Smooth muscle cell (in vitro differentiated cells): ENCODE data around the gene RAB41. TPM values are rescaled to one million over a fixed set of nuclear protein-coding genes. Genes with fewer than 3 reads are reported as not detected.

Source experiments
- DNase-seq: peaks from one replicate; lab custom pipeline; 2025; ENCODE audit not compliant: unreplicated experiment; lab: John Stamatoyannopoulos, UW
- H2AFZ ChIP-seq: fragments of 200-600 bp; sonication (generic); 2 replicates; pipeline ENCODE4 v1.6.0; 2016; ENCODE audit warnings: antibody characterized with exemption, low read depth, mild to moderate bottlenecking
- H3F3A ChIP-seq: fragments of 200-600 bp; sonication (generic); 2 replicates; pipeline ENCODE4 v1.6.0; 2017; ENCODE audit warnings: antibody characterized with exemption, low read depth
- H3K27ac ChIP-seq: fragments of 200-600 bp; sonication (generic); 2 replicates; pipeline ENCODE4 v1.5.1; 2016; ENCODE audit warnings: low read depth, mild to moderate bottlenecking
- H3K27me3 ChIP-seq: fragments of 200-600 bp; sonication (generic); 2 replicates; pipeline ENCODE4 v1.6.1; 2016; ENCODE audit warnings: low read depth, mild to moderate bottlenecking
- H3K36me3 ChIP-seq: fragments of 200-600 bp; sonication (generic); 2 replicates; pipeline ENCODE4 v1.5.1; 2016; ENCODE audit warnings: low read depth
- H3K4me1 ChIP-seq: fragments of 200-600 bp; sonication (generic); 2 replicates; pipeline ENCODE4 v1.5.1; 2016; ENCODE audit warnings: low read depth
- H3K4me2 ChIP-seq: fragments of 200-600 bp; sonication (generic); 2 replicates; pipeline ENCODE4 v1.6.0; 2016; ENCODE audit warnings: mild to moderate bottlenecking
- H3K4me3 ChIP-seq: fragments of 200-600 bp; sonication (generic); 2 replicates; pipeline ENCODE4 v1.5.1; 2016; ENCODE audit warnings: mild to moderate bottlenecking
- H3K79me2 ChIP-seq: fragments of 200-600 bp; sonication (generic); 2 replicates; pipeline ENCODE4 v1.6.0; 2016; ENCODE audit warnings: low read depth, mild to moderate bottlenecking
- H3K9ac ChIP-seq: fragments of 200-600 bp; sonication (generic); 2 replicates; pipeline ENCODE4 v1.6.0; 2016; ENCODE audit warnings: low read depth
- H3K9me3 ChIP-seq: fragments of 200-600 bp; sonication (generic); replicated peaks from 2 replicates; pipeline ENCODE4 v1.5.1; 2016; ENCODE audit warnings: low read depth
- H4K20me1 ChIP-seq: fragments of 200-600 bp; sonication (generic); 2 replicates; pipeline ENCODE4 v1.6.0; 2016; ENCODE audit warnings: low read depth
- WGBS: methylation state at CpG from one replicate; pipeline ENCODE4 v1.1.7; 2016; ENCODE audit warnings: low lambda C conversion rate; 5-methylcytosine and 5-hydroxymethylcytosine counted together
- polyA plus RNA-seq: library from polyadenylated mRNA; unstranded; fragments of >200 nt; fragmentation: Nextera tagmentation; extraction: Ambion mirVana; gene quantifications from 2 replicates; pipeline ENCODE4 v1.2.1, GENCODE V29; 2016
- small RNA-seq: library from RNA; depleted of rRNA; stranded (forward); fragments of <200 nt; gene quantifications from one replicate; pipeline ENCODE3, GENCODE V24; 2014
- total RNA-seq: library from RNA; depleted of rRNA; stranded (reverse); fragments of >200 nt; gene quantifications from 2 replicates; pipeline ENCODE4 v1.2.3, GENCODE V29; 2014
- TF ChIP-seq, protein P1 (sequence below): fragments of 200-600 bp; sonication (generic); IDR thresholded peaks from 2 replicates; pipeline ENCODE4 v1.5.1; 2017; ENCODE audit warnings: borderline replicate concordance, mild to moderate bottlenecking, antibody characterized with exemption; ENCODE audit not compliant: insufficient read depth, poor library complexity, severe bottlenecking

Gene RAB41
- total and polyA plus RNA-seq, 2 experiments from 2014 or later = 0.19 TPM; not detected in 1

DNA sequence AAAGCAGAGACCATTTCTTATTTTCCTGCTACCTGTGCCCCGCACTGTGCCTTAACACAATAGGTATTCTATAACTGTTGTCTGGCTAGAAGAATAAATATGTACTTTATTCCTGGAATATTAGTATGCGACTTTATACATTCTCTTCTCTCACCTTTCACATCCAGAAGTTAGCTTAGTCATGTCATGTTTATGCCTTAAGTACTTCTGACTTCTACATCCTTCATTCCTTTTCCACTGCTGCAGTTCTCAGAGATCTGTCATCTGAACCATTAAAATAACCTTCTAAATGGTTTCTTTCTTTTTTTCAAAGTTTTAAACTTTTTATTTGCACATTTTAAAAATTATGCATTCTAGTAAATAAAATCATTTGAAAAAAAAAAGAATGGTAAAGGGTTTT is 42.4 kb downstream of the RAB41 start:
- 92% methylated on average over 2 of the region's 2 CpGs for WGBS
- Histone ChIP-seq H3K36me3 (no peaks in the 10 kb centered on the region), H3K4me3 (no peak overlapping the region), H3K79me2 (no peaks in the 10 kb centered on the region), H3K4me1 (no peaks in the 10 kb centered on the region), H3K27me3 (no peaks in the 10 kb centered on the region), H3K9me3 (no peaks in the 10 kb centered on the region), H2AFZ (no peak overlapping the region), H3F3A (no peaks in the 10 kb centered on the region), H3K27ac (no peak overlapping the region), H4K20me1 (no peaks in the 10 kb centered on the region), H3K9ac (no peak overlapping the region), H3K4me2 (no peak overlapping the region)
- TF ChIP-seq, protein P1, sequence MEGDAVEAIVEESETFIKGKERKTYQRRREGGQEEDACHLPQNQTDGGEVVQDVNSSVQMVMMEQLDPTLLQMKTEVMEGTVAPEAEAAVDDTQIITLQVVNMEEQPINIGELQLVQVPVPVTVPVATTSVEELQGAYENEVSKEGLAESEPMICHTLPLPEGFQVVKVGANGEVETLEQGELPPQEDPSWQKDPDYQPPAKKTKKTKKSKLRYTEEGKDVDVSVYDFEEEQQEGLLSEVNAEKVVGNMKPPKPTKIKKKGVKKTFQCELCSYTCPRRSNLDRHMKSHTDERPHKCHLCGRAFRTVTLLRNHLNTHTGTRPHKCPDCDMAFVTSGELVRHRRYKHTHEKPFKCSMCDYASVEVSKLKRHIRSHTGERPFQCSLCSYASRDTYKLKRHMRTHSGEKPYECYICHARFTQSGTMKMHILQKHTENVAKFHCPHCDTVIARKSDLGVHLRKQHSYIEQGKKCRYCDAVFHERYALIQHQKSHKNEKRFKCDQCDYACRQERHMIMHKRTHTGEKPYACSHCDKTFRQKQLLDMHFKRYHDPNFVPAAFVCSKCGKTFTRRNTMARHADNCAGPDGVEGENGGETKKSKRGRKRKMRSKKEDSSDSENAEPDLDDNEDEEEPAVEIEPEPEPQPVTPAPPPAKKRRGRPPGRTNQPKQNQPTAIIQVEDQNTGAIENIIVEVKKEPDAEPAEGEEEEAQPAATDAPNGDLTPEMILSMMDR = no peak
- DNase-seq = no peak

- WGBS = 70% methylated on average over 1 of the region's 1 CpG
These were observed 49.2 kb downstream of the RAB41 start for GRCh38 chrX:70331161-70331560.

DNA sequence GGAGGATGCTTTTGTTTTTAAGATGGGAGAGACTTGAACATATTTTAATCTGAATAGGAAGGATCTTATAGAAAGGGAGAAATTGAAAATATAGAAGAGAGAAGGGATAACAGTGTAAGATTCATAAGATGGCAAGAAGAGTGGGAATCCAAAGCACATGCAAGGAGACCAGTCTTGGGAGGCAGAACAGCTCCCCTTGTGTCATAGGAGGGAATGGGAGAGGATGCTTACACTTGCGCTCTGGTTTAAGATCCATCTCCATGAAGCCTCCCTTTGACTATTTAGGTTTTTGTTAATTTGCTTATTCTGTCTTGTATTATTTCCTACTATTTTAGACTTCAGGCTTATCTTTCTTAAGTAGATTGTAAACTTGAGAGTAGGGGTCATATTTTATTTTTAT is 50.6 kb downstream of the RAB41 start:
- H3F3A ChIP-seq = no peaks in the 10 kb centered on the region
- H3K27ac ChIP-seq = no peak overlapping the region

More at GRCh38 chrX:70331161-70331560, 49.2 kb downstream of the RAB41 start:
- no peak overlapping the region for H3K4me2 ChIP-seq
- H3F3A ChIP-seq = no peaks in the 10 kb centered on the region
- no peaks in the 10 kb centered on the region for H3K79me2 ChIP-seq
- no peaks in the 10 kb centered on the region for H3K4me1 ChIP-seq
- no peak for DNase-seq
- H3K4me3 ChIP-seq = no peak overlapping the region
- H3K27me3 ChIP-seq = no peaks in the 10 kb centered on the region
- H4K20me1 ChIP-seq = no peaks in the 10 kb centered on the region
- H3K9ac ChIP-seq = no peak overlapping the region
- H2AFZ ChIP-seq = no peak overlapping the region
- no peaks in the 10 kb centered on the region for H3K36me3 ChIP-seq
- TF ChIP-seq, protein P1 = no peak
- no peak overlapping the region for H3K27ac ChIP-seq
- H3K9me3 ChIP-seq = no peaks in the 10 kb centered on the region

More for the DNA sequence above, 50.6 kb downstream of the RAB41 start:
- TF ChIP-seq, protein P1 = no peak
- Histone ChIP-seq H3K4me3 (no peak overlapping the region), H3K36me3 (no peaks in the 10 kb centered on the region), H3K9me3 (no peaks in the 10 kb centered on the region), H3K79me2 (no peaks in the 10 kb centered on the region), H3K9ac (no peak overlapping the region), H2AFZ (no peak overlapping the region), H4K20me1 (no peaks in the 10 kb centered on the region), H3K27me3 (no peaks in the 10 kb centered on the region), H3K4me2 (no peak overlapping the region), H3K4me1 (no peaks in the 10 kb centered on the region)
- no peak for DNase-seq
- WGBS = 95% methylated on average over 1 of the region's 1 CpG

Small RNA genes lying within 50 kb of the gene (small RNA-seq; reads per million reads assigned to genes)
- not detected for gene RNA5SP507

Other genes with a start within 250 kb of the RAB41 start
- 0.27 TPM in 1 of 2 replicates, not detected in the other for gene AWAT2, start 232.2 kb upstream of the RAB41 start, total RNA-seq
- gene AWAT2, start 232.2 kb upstream of the RAB41 start, polyA plus RNA-seq = not detected in 2 replicates
- gene OTUD6A, start 219.7 kb upstream of the RAB41 start, total RNA-seq = not detected in 2 replicates
- gene OTUD6A, start 219.7 kb upstream of the RAB41 start, polyA plus RNA-seq = not detected in 2 replicates
- 40.7 and 41.8 TPM in 2 replicates for gene IGBP1, start 148.7 kb upstream of the RAB41 start, total RNA-seq
- gene IGBP1, start 148.7 kb upstream of the RAB41 start, polyA plus RNA-seq = 20.3 and 27.2 TPM in 2 replicates
- not detected in 2 replicates for gene DGAT2L6, start 104.7 kb upstream of the RAB41 start, total RNA-seq
- gene DGAT2L6, start 104.7 kb upstream of the RAB41 start, polyA plus RNA-seq = not detected in 2 replicates
- not detected in 2 replicates for gene AWAT1, start 47.5 kb upstream of the RAB41 start, total RNA-seq
- not detected in 2 replicates for gene AWAT1, start 47.5 kb upstream of the RAB41 start, polyA plus RNA-seq
- 0.09 TPM in 1 of 2 replicates, not detected in the other for gene P2RY4, start 22.0 kb upstream of the RAB41 start, total RNA-seq
- 0.14 TPM in 1 of 2 replicates, not detected in the other for gene P2RY4, start 22.0 kb upstream of the RAB41 start, polyA plus RNA-seq
- not detected in 2 replicates for gene ARR3, start 13.8 kb upstream of the RAB41 start, total RNA-seq
- gene ARR3, start 13.8 kb upstream of the RAB41 start, polyA plus RNA-seq = 0.24 TPM in 1 of 2 replicates, not detected in the other
- gene PDZD11, start 7.8 kb downstream of the RAB41 start, total RNA-seq = 60.8 and 63.1 TPM in 2 replicates
- 69.7 and 73.9 TPM in 2 replicates for gene PDZD11, start 7.8 kb downstream of the RAB41 start, polyA plus RNA-seq
- gene KIF4A, start 7.9 kb downstream of the RAB41 start, total RNA-seq = 1.8 and 6.7 TPM in 2 replicates
- gene KIF4A, start 7.9 kb downstream of the RAB41 start, polyA plus RNA-seq = 4.4 and 5.9 TPM in 2 replicates
- not detected in 2 replicates for gene GDPD2, start 141.1 kb downstream of the RAB41 start, total RNA-seq
- not detected in 2 replicates for gene GDPD2, start 141.1 kb downstream of the RAB41 start, polyA plus RNA-seq
- 30.6 and 39.6 TPM in 2 replicates for gene DLG3, start 162.7 kb downstream of the RAB41 start, total RNA-seq
- 14.5 and 16.2 TPM in 2 replicates for gene DLG3, start 162.7 kb downstream of the RAB41 start, polyA plus RNA-seq